GM23248 (cell line): Measurements from ENCODE around the gene PRKCQ. TPM values are rescaled to one million over a fixed set of nuclear protein-coding genes. Genes with fewer than 3 reads are reported as not detected.

Source experiments
- DNase-seq: peaks from one replicate; pipeline ENCODE4 v3.0.0-alpha.2; 2015
- H2AFZ ChIP-seq: fragments of 200-600 bp; sonication (generic); 2 replicates; pipeline ENCODE4 v1.6.1; 2016; ENCODE audit warnings: antibody characterized with exemption
- H3F3A ChIP-seq: fragments of 200-600 bp; sonication (generic); 2 replicates; pipeline ENCODE4 v1.6.1; 2016; ENCODE audit warnings: mild to moderate bottlenecking, antibody characterized with exemption, mixed run types; ENCODE audit not compliant: insufficient read depth
- H3K27ac ChIP-seq: fragments of 200-600 bp; sonication (generic); 2 replicates; pipeline ENCODE4 v1.5.1; 2016; ENCODE audit warnings: mild to moderate bottlenecking
- H3K27me3 ChIP-seq: fragments of 200-600 bp; sonication (generic); replicated peaks from 2 replicates; pipeline ENCODE4 v1.6.1; 2016; ENCODE audit warnings: mild to moderate bottlenecking; ENCODE audit not compliant: insufficient read depth
- H3K36me3 ChIP-seq: fragments of 200-600 bp; sonication (generic); 2 replicates; pipeline ENCODE4 v1.6.1; 2016; ENCODE audit warnings: low read depth, mild to moderate bottlenecking
- H3K4me1 ChIP-seq: fragments of 200-600 bp; sonication (generic); 2 replicates; pipeline ENCODE4 v1.6.1; 2016; ENCODE audit warnings: mild to moderate bottlenecking; ENCODE audit not compliant: insufficient read depth
- H3K4me2 ChIP-seq: fragments of 200-600 bp; sonication (generic); one replicate; pipeline ENCODE4 v1.6.1; 2016; ENCODE audit warnings: mild to moderate bottlenecking; ENCODE audit not compliant: unreplicated experiment
- H3K4me3 ChIP-seq: fragments of 200-600 bp; sonication (generic); 2 replicates; pipeline ENCODE4 v1.5.1; 2016; ENCODE audit warnings: mild to moderate bottlenecking
- H3K79me2 ChIP-seq: fragments of 200-600 bp; sonication (generic); 2 replicates; pipeline ENCODE4 v1.6.1; 2016; ENCODE audit warnings: mild to moderate bottlenecking; ENCODE audit not compliant: insufficient read depth
- H3K9ac ChIP-seq: fragments of 200-600 bp; sonication (generic); 2 replicates; pipeline ENCODE4 v1.6.1; 2016; ENCODE audit warnings: mild to moderate bottlenecking
- H3K9me2 ChIP-seq: fragments of 200-600 bp; sonication (generic); 2 replicates; pipeline ENCODE4 v1.6.1; 2016; ENCODE audit warnings: mixed run types, mild to moderate bottlenecking, moderate library complexity; ENCODE audit not compliant: insufficient read depth
- H3K9me3 ChIP-seq: fragments of 200-600 bp; sonication (generic); one replicate; pipeline ENCODE4 v1.6.1; 2017; ENCODE audit warnings: low read depth
- H4K20me1 ChIP-seq: fragments of 200-600 bp; sonication (generic); 2 replicates; pipeline ENCODE4 v1.6.0; 2016; ENCODE audit not compliant: insufficient read depth
- EZH2 ChIP-seq: fragments of 200-600 bp; sonication (generic); IDR thresholded peaks from 2 replicates; pipeline ENCODE4 v1.6.1; 2018; ENCODE audit warnings: antibody characterized with exemption, mild to moderate bottlenecking; ENCODE audit not compliant: insufficient read depth, poor library complexity, severe bottlenecking
- EZH2phosphoT487 ChIP-seq: fragments of 200-600 bp; sonication (generic); IDR thresholded peaks from 2 replicates; pipeline ENCODE4 v1.6.1; 2018; ENCODE audit warnings: antibody characterized with exemption, moderate library complexity, mild to moderate bottlenecking, low read depth; ENCODE audit not compliant: insufficient read depth
- WGBS, 2 experiments: methylation state at CpG; one replicate each; pipeline ENCODE4 v1.1.6; 2015 to 2017; ENCODE audit warnings: low lambda C conversion rate in 2 of 2, low coverage in 1 of 2; ENCODE audit errors: missing lambda C conversion rate in 2 of 2; 5-methylcytosine and 5-hydroxymethylcytosine counted together
- in situ Hi-C: fragments of 300-500 bp; cut with MboI; formaldehyde crosslinking; loops from 2 replicates; pipeline ENCODE4 v1.15.0; 2020
- polyA plus RNA-seq: library from polyadenylated mRNA; unstranded; fragments of >200 nt; fragmentation: Nextera tagmentation; extraction: Ambion mirVana; gene quantifications from 2 replicates; pipeline ENCODE4 v1.2.1, GENCODE V29; 2016
- total RNA-seq: library from RNA; depleted of rRNA; stranded (reverse); fragments of >200 nt; shearing (Covaris generic); gene quantifications from 2 replicates; pipeline ENCODE4 v1.2.3, GENCODE V29; 2014

Gene PRKCQ
- total and polyA plus RNA-seq, 2 experiments from 2014 or later: not detected

DNA sequence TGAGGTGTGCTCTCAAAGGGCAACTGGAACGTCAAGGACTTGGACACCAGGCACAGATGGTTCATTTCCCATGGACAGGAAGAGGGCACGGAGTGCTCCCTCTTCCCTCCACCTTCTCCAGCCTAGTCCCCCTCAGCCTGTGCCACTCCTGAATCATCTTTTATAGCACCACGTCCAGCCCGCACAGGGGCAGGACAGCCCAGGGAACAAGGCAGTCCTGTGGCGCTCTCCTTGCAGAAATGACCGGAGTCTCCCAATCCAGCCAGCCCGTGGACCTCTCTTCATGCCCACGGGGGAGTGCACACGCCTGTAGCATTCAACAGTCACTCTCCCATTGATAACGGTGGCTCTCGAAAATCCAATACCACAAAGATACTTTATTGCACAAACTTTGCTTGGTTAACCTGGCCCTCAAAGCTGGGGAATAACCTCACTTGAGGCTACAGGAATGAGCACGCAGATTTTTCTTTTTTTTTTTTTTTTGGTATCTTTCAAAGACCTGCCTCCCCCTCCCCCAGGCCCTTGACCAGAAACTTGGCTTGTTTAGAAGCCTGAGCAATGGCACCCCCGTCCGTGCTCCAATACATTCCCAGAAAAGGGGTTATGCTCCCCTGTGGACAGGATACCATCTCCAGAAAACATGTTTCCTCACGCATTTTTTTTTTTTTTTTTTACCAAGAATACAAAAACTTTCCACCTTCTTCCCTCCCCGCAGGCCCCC, 733 bp downstream of the PRKCQ start:
- Histone ChIP-seq H3K4me3 (no peak overlapping the region), H4K20me1 (no peaks in the 10 kb centered on the region), H3K79me2 (no peaks in the 10 kb centered on the region), H3K9me3 (no peaks in the 10 kb centered on the region), H2AFZ (no peak overlapping the region), H3K9me2 (no peaks in the 10 kb centered on the region), H3K4me1 (no peaks in the 10 kb centered on the region), H3K27me3 (peaks cover 32% of the 10 kb centered on the region), H3K9ac (no peak overlapping the region), H3F3A (no peaks in the 10 kb centered on the region), H3K36me3 (no peaks in the 10 kb centered on the region), H3K4me2 (no peak overlapping the region), H3K27ac (no peak overlapping the region)
- DNase-seq: no peak
- in situ Hi-C loops: no loop called here
- TF ChIP-seq EZH2phosphoT487 (no peak), EZH2 (peak; percentile 48)
- 16 to 17% methylated on average over 16 of the region's 16 CpGs for WGBS, 2 experiments

DNA sequence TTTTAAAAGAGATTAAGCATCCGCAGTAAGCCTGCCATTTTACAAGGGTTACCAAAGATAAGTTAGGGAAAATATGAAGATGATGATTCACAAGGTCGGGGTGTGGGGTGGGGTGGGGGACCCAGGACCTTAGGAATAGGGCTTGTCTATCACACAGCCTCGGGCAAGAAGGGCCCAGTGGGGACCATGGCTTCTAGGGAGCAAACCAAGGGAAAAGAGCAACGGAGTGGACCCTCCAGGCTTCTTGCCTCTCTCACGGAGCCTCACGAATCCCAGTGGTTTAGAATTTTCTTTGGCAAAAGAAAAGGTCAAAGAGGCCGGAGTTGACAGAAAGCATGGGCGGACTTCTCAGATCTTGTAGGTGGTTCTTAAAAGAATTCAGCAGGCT, 1.3 kb downstream of the PRKCQ start:
- Histone ChIP-seq H3K4me2 (no peak overlapping the region), H3K36me3 (no peaks in the 10 kb centered on the region), H3K9me3 (no peaks in the 10 kb centered on the region), H3F3A (no peaks in the 10 kb centered on the region), H3K4me1 (no peaks in the 10 kb centered on the region), H4K20me1 (no peaks in the 10 kb centered on the region), H3K9me2 (no peaks in the 10 kb centered on the region), H2AFZ (no peak overlapping the region), H3K27ac (no peak overlapping the region), H3K9ac (no peak overlapping the region), H3K79me2 (no peaks in the 10 kb centered on the region), H3K4me3 (no peak overlapping the region), H3K27me3 (peaks cover 35% of the 10 kb centered on the region)
- 36 to 40% methylated on average over 8 of the region's 8 CpGs for WGBS, 2 experiments
- no peak for TF ChIP-seq EZH2phosphoT487
- DNase-seq: no peak
- in situ Hi-C loops: no loop called here

DNA sequence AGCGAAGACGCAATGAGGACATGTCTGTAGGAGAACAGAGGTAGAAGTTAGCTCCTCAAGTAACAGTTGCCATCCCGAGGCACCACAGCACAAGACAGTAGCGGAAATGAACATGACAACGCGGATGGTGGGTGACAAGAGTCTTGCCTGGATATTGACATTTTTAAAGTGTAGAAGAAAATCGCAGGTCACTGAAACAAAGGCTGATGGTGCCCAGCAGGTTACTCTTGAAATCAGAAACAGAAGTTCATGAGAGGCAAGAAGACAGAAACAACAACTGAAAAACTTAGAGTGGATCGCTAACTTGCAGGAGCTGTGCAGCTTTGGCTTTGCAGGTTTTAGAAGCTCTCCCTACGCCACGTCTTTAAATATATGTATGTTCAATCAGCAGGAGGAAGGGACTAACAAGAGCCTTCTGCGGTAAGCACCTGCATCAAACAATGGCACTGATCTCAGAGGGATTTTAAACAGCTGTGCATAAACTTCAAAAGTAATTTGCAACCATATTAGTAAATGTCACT, 1.8 kb downstream of the PRKCQ start:
- no peak overlapping the region for H3K27ac ChIP-seq
- no peaks in the 10 kb centered on the region for H3K79me2 ChIP-seq
- no peaks in the 10 kb centered on the region for H4K20me1 ChIP-seq
- TF ChIP-seq EZH2: no peak
- no peaks in the 10 kb centered on the region for H3F3A ChIP-seq
- in situ Hi-C loops: no loop called here
- no peak for DNase-seq
- H2AFZ ChIP-seq: no peak overlapping the region
- H3K9me3 ChIP-seq: no peaks in the 10 kb centered on the region
- no peak overlapping the region for H3K9ac ChIP-seq
- no peak overlapping the region for H3K4me3 ChIP-seq
- 68 to 72% methylated on average over 11 of the region's 11 CpGs for WGBS, 2 experiments
- no peaks in the 10 kb centered on the region for H3K9me2 ChIP-seq
- H3K36me3 ChIP-seq: no peaks in the 10 kb centered on the region
- H3K4me2 ChIP-seq: no peak overlapping the region
- peaks cover 40% of the 10 kb centered on the region for H3K27me3 ChIP-seq
- no peaks in the 10 kb centered on the region for H3K4me1 ChIP-seq

DNA sequence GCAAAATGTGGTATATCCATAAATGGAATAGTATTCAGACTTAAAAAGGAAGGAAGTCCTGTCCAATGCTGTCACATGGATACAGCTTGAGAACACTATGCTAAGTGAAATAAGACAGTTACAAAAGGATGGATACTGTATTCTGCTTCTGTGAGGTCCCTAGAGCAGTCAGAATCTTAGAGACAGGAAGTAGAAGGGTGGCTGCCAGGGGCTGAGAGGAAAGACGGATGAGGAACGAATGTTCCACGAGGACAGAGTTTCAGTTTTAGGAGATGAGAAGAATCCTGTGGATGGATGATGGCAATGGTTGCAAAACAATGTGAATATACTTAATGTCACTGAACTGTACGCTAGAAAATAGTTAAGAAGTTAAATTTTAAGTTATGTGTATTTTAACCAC, 3.8 kb downstream of the PRKCQ start:
- in situ Hi-C loops: no loop called here
- Histone ChIP-seq H3K4me3 (no peak overlapping the region), H3F3A (no peaks in the 10 kb centered on the region)

More for the DNA sequence above, 3.8 kb downstream of the PRKCQ start:
- 25 to 28% methylated on average over 4 of the region's 4 CpGs for WGBS, 2 experiments
- Histone ChIP-seq H3K9me3 (no peaks in the 10 kb centered on the region), H3K9ac (no peak overlapping the region), H3K9me2 (no peaks in the 10 kb centered on the region), H3K27me3 (peaks cover 44% of the 10 kb centered on the region), H4K20me1 (no peaks in the 10 kb centered on the region), H3K4me1 (no peaks in the 10 kb centered on the region), H2AFZ (no peak overlapping the region), H3K27ac (no peak overlapping the region), H3K4me2 (no peak overlapping the region), H3K79me2 (no peaks in the 10 kb centered on the region), H3K36me3 (no peaks in the 10 kb centered on the region)
- DNase-seq: no peak
- no peak for TF ChIP-seq EZH2phosphoT487
- TF ChIP-seq EZH2: no peak
